K562 (cell line): ENCODE results near the gene SNRPD2. TPM values are rescaled to one million over a fixed set of nuclear protein-coding genes. Genes with fewer than 3 reads are reported as not detected.

Experiments
- ARNT ChIP-seq, 2 experiments: fragments of 450-650 bp; IDR thresholded peaks; 2 replicates each; pipeline ENCODE4 v1.6.1; 2016; ENCODE audit warnings: mild to moderate bottlenecking in 1 of 2
- GABPA ChIP-seq: fragments of 200-800 bp; sonication (Bioruptor generic); conservative IDR thresholded peaks from 2 replicates; pipeline ENCODE4 v1.6.1; 2016; ENCODE audit warnings: low read depth, missing genetic modification characterization, missing compliant biosample characterization
- HDGF ChIP-seq: fragments of 450-650 bp; IDR thresholded peaks from 2 replicates; pipeline ENCODE4 v1.6.1; 2016
- KLF16 ChIP-seq: IDR thresholded peaks from 2 replicates; pipeline ENCODE4 v1.6.1; 2016; ENCODE audit warnings: antibody characterized with exemption
- MAZ ChIP-seq, 2 experiments: fragments of 450-650 bp in 1 of 2; sonication (generic) in 1 of 2; formaldehyde crosslinking; IDR thresholded peaks in 1 of 2; conservative IDR thresholded peaks in 1 of 2; 2 replicates each; pipeline versions ENCODE4 v1.4.0 to v1.5.0; 2020; ENCODE audit warnings: mild to moderate bottlenecking in 1 of 2, missing genetic modification reagents in 1 of 2
- NCOA4 ChIP-seq: fragments of 450-650 bp; IDR thresholded peaks from 2 replicates; pipeline ENCODE4 v1.6.1; 2018; ENCODE audit warnings: mild to moderate bottlenecking; ENCODE audit not compliant: partially characterized antibody
- NFE2 ChIP-seq: IDR thresholded peaks from 2 replicates; pipeline ENCODE4 v1.6.1; 2014; ENCODE audit warnings: antibody characterized with exemption, low read depth
- PML ChIP-seq: IDR thresholded peaks from 2 replicates; pipeline ENCODE4 v1.6.1; 2012; ENCODE audit warnings: low read length, inconsistent platforms
- POLR2G ChIP-seq: fragments of 200-400 bp; formaldehyde crosslinking; IDR thresholded peaks from 2 replicates; pipeline ENCODE4 v1.6.1; 2017; ENCODE audit warnings: low read depth, mild to moderate bottlenecking, antibody characterized with exemption, low read length, moderate library complexity
- TCF3 ChIP-seq: sonication (generic); formaldehyde crosslinking; IDR thresholded peaks from 2 replicates; pipeline ENCODE4 v1.4.0; 2020; ENCODE audit warnings: mild to moderate bottlenecking, missing genetic modification reagents
- ZNF431 ChIP-seq: sonication (generic); formaldehyde crosslinking; IDR thresholded peaks from 2 replicates; pipeline ENCODE4 v1.8.0; 2022; ENCODE audit warnings: mild to moderate bottlenecking, missing genetic modification reagents
- polyA plus RNA-seq, 8 experiments: library from polyadenylated mRNA; depleted of rRNA in 4 of 8; stranded (reverse) in 5 of 8; unstranded in 3 of 8; fragments of >200 nt; fragmentation: Nextera tagmentation in 2 of 8; fragmentation: Illumina TruSeq in 1 of 8; extraction: Ambion mirVana in 2 of 8; extraction: Trizol in 1 of 8; gene quantifications; 2 replicates each; pipeline versions ENCODE4 v1.2.1 to v1.2.3, GENCODE V29; 2011 to 2014; ENCODE audit warnings: inconsistent platforms in 1 of 8, missing spikeins in 1 of 8
- total RNA-seq, 7 experiments: library from RNA; depleted of rRNA in 6 of 7; stranded (reverse); fragments of >200 nt in 6 of 7; fragmentation: Illumina TruSeq in 2 of 7; extraction: Trizol in 2 of 7; gene quantifications; 2 replicates each; pipeline versions ENCODE4 v1.2.1 to v1.2.3, GENCODE V29; 2011 to 2021; ENCODE audit warnings: low replicate concordance in 1 of 7
- TF ChIP-seq, protein P1 (sequence below), 2 experiments: IDR thresholded peaks in 1 of 2; conservative IDR thresholded peaks in 1 of 2; 2 replicates each; pipeline ENCODE4 v1.6.1; 2016; ENCODE audit warnings: low read depth in 2 of 2, mild to moderate bottlenecking in 1 of 2, missing compliant biosample characterization in 1 of 2, missing genetic modification characterization in 1 of 2, moderate library complexity in 1 of 2
- TF ChIP-seq, protein P2 (sequence below): fragments of 450-650 bp; IDR thresholded peaks from 2 replicates; pipeline ENCODE4 v1.6.1; 2016; ENCODE audit warnings: borderline replicate concordance
- TF ChIP-seq, protein P3 (sequence below): fragments of 250-450 bp; sonication (Bioruptor Pico); IDR thresholded peaks from 2 replicates; pipeline ENCODE4 v1.9.0; 2021; ENCODE audit warnings: mild to moderate bottlenecking, inconsistent platforms
- TF ChIP-seq, protein P4 (sequence below): fragments of 450-650 bp; IDR thresholded peaks from 2 replicates; pipeline ENCODE4 v1.6.1; 2018; ENCODE audit not compliant: partially characterized antibody

The SNRPD2 gene
- total and polyA plus RNA-seq, 9 of the 15 experiments (the other 6 are each of a cell fraction or from before 2014, with no cell fraction given) = 728 to 4,411 (median 1,029) TPM

DNA sequence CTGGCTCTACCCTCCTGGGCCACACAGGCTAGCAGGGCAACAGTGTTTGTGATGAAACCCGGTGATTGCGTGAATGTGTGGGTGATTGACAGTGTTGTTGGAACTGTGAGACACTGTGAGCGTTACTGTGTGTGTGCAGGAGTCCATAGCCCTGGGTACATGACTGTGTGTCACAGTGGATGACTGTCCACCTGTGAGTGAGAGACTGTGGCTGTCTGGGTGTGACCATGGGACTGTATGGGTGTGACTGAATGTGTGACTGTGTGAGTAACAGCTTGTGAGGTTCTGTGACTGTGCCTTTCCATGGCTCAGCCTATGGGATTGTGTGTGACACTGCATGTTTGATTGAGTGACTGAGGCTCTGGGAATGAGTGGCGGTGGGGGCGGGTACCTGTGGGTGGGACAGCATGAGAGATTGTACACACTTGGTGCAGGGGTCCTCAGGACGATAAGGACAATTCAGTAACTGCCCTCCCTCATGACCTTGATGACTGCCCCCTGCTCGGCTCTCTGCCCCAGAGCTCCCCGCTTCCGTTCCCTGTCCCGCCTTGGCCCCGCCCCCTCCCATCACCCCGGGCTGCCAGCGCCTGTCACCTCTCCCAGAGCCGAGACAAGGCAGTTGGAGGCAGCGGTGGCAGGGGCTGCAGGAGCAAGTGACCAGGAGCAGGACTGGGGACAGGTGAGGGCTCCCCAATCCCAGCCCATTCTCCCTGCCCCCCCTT lies 24.0 kb downstream of the SNRPD2 start, which contains the start of gene GIPR (continued):
- TF ChIP-seq, protein P1, sequence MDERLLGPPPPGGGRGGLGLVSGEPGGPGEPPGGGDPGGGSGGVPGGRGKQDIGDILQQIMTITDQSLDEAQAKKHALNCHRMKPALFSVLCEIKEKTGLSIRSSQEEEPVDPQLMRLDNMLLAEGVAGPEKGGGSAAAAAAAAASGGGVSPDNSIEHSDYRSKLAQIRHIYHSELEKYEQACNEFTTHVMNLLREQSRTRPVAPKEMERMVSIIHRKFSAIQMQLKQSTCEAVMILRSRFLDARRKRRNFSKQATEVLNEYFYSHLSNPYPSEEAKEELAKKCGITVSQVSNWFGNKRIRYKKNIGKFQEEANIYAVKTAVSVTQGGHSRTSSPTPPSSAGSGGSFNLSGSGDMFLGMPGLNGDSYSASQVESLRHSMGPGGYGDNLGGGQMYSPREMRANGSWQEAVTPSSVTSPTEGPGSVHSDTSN (CRISPR knock-in tag; IDR thresholded peaks at IDR 0.05; ENCODE audit: low read depth) = no peak; the same call in 1 of the 2 replicates
- TF ChIP-seq, protein P1 (tag; conservative IDR thresholded peaks at IDR 0.05; ENCODE audit: low read depth) = peak; percentile 77
- TF ChIP-seq NCOA4 (no peak), GABPA (peak; percentile 34), KLF16 (no peak), MAZ (CRISPR knock-in tag; conservative IDR thresholded peaks at IDR 0.05 in 1 of 2, IDR thresholded peaks at IDR 0.05 in 1 of 2) (peak; percentile 16 to 70; a peak in 2 of 4 replicates), HDGF (peak; percentile 77), ARNT (IDR thresholded peaks at IDR 0.05) (0 out of 4 replicates have a peak, but pooled peaks of 1 of the 2 experiments have one; percentile 43), ZNF431 (CRISPR knock-in tag) (no peak), POLR2G (peak; percentile 84), PML (no peak), NFE2 (peak; percentile 74), TCF3 (peak; percentile 20; the same call in 1 of the 2 replicates)
- TF ChIP-seq, protein P2, sequence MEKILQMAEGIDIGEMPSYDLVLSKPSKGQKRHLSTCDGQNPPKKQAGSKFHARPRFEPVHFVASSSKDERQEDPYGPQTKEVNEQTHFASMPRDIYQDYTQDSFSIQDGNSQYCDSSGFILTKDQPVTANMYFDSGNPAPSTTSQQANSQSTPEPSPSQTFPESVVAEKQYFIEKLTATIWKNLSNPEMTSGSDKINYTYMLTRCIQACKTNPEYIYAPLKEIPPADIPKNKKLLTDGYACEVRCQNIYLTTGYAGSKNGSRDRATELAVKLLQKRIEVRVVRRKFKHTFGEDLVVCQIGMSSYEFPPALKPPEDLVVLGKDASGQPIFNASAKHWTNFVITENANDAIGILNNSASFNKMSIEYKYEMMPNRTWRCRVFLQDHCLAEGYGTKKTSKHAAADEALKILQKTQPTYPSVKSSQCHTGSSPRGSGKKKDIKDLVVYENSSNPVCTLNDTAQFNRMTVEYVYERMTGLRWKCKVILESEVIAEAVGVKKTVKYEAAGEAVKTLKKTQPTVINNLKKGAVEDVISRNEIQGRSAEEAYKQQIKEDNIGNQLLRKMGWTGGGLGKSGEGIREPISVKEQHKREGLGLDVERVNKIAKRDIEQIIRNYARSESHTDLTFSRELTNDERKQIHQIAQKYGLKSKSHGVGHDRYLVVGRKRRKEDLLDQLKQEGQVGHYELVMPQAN = peak; percentile 45; the same call in 1 of the 2 replicates
- TF ChIP-seq, protein P3, sequence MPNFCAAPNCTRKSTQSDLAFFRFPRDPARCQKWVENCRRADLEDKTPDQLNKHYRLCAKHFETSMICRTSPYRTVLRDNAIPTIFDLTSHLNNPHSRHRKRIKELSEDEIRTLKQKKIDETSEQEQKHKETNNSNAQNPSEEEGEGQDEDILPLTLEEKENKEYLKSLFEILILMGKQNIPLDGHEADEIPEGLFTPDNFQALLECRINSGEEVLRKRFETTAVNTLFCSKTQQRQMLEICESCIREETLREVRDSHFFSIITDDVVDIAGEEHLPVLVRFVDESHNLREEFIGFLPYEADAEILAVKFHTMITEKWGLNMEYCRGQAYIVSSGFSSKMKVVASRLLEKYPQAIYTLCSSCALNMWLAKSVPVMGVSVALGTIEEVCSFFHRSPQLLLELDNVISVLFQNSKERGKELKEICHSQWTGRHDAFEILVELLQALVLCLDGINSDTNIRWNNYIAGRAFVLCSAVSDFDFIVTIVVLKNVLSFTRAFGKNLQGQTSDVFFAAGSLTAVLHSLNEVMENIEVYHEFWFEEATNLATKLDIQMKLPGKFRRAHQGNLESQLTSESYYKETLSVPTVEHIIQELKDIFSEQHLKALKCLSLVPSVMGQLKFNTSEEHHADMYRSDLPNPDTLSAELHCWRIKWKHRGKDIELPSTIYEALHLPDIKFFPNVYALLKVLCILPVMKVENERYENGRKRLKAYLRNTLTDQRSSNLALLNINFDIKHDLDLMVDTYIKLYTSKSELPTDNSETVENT (CRISPR knock-in tag) = peak; percentile 59; the same call in 1 of the 2 replicates
- TF ChIP-seq, protein P4, sequence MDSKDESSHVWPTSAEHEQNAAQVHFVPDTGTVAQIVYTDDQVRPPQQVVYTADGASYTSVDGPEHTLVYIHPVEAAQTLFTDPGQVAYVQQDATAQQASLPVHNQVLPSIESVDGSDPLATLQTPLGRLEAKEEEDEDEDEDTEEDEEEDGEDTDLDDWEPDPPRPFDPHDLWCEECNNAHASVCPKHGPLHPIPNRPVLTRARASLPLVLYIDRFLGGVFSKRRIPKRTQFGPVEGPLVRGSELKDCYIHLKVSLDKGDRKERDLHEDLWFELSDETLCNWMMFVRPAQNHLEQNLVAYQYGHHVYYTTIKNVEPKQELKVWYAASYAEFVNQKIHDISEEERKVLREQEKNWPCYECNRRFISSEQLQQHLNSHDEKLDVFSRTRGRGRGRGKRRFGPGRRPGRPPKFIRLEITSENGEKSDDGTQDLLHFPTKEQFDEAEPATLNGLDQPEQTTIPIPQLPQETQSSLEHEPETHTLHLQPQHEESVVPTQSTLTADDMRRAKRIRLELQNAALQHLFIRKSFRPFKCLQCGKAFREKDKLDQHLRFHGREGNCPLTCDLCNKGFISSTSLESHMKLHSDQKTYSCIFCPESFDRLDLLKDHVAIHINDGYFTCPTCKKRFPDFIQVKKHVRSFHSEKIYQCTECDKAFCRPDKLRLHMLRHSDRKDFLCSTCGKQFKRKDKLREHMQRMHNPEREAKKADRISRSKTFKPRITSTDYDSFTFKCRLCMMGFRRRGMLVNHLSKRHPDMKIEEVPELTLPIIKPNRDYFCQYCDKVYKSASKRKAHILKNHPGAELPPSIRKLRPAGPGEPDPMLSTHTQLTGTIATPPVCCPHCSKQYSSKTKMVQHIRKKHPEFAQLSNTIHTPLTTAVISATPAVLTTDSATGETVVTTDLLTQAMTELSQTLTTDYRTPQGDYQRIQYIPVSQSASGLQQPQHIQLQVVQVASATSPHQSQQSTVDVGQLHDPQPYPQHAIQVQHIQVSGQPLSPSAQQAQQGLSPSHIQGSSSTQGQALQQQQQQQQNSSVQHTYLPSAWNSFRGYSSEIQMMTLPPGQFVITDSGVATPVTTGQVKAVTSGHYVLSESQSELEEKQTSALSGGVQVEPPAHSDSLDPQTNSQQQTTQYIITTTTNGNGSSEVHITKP = peak; percentile 29
